Measurements from ENCODE around the gene PANK4.

PANK4 gene

GRCh38 chr1:2522230-2522629, 4.2 kb downstream of the PANK4 start:
- TF ChIP-seq ZBTB7A (IDR thresholded peaks at IDR 0.05; ENCODE audit: low read depth) (no peak), RAD21 (IDR thresholded peaks at IDR 0.05; ENCODE audit: low read depth) (no peak), TCF12 (IDR thresholded peaks at IDR 0.05; ENCODE audit: low read depth) (no peak)

GRCh38 chr1:2520806-2521205, 5.6 kb downstream of the PANK4 start:
- no peak for TF ChIP-seq YY1 (IDR thresholded peaks at IDR 0.05; ENCODE audit: low read depth)
- TF ChIP-seq REST (IDR thresholded peaks at IDR 0.05; ENCODE audit: low read depth), result no peak
- TF ChIP-seq FOXM1 (IDR thresholded peaks at IDR 0.05; ENCODE audit: borderline replicate concordance, low read depth), result no peak
- TF ChIP-seq EP300 (IDR thresholded peaks at IDR 0.05; ENCODE audit: borderline replicate concordance), result no peak
- TF ChIP-seq RAD21 (IDR thresholded peaks at IDR 0.05; ENCODE audit: low read depth), result no peak
- no peak for TF ChIP-seq EGR1 (IDR thresholded peaks at IDR 0.05)
- TF ChIP-seq ZBTB7A (IDR thresholded peaks at IDR 0.05; ENCODE audit: low read depth), result no peak
- no peak for TF ChIP-seq TCF12 (IDR thresholded peaks at IDR 0.05; ENCODE audit: low read depth)
- TF ChIP-seq NFIC (IDR thresholded peaks at IDR 0.05), result no peak
- TF ChIP-seq TAF1 (IDR thresholded peaks at IDR 0.05; ENCODE audit: low read depth), result no peak
- no peak for TF ChIP-seq USF1 (IDR thresholded peaks at IDR 0.05)

GRCh38 chr1:2520206-2520605, 6.2 kb downstream of the PANK4 start:
- TF ChIP-seq EP300 (IDR thresholded peaks at IDR 0.05; ENCODE audit: borderline replicate concordance), result no peak
- no peak for TF ChIP-seq CEBPB (IDR thresholded peaks at IDR 0.05)
- TF ChIP-seq EGR1 (IDR thresholded peaks at IDR 0.05), result no peak
- no peak for TF ChIP-seq MAX (IDR thresholded peaks at IDR 0.05)

- TF ChIP-seq REST (IDR thresholded peaks at IDR 0.05; ENCODE audit: low read depth), result no peak
- no peak for TF ChIP-seq YY1 (IDR thresholded peaks at IDR 0.05; ENCODE audit: low read depth)
- no peak for TF ChIP-seq TEAD4 (IDR thresholded peaks at IDR 0.05)
- TF ChIP-seq EP300 (IDR thresholded peaks at IDR 0.05; ENCODE audit: borderline replicate concordance), result no peak
- no peak for TF ChIP-seq NFIC (IDR thresholded peaks at IDR 0.05)
- TF ChIP-seq TAF1 (IDR thresholded peaks at IDR 0.05; ENCODE audit: low read depth), result no peak
- TF ChIP-seq FOXM1 (IDR thresholded peaks at IDR 0.05; ENCODE audit: borderline replicate concordance, low read depth), result no peak
- no peak for TF ChIP-seq RAD21 (IDR thresholded peaks at IDR 0.05; ENCODE audit: low read depth)
- TF ChIP-seq TCF12 (IDR thresholded peaks at IDR 0.05; ENCODE audit: low read depth), result no peak
- TF ChIP-seq CEBPB (IDR thresholded peaks at IDR 0.05), result no peak
- no peak for TF ChIP-seq ZBTB7A (IDR thresholded peaks at IDR 0.05; ENCODE audit: low read depth)
- TF ChIP-seq CREB1 (IDR thresholded peaks at IDR 0.05; ENCODE audit: low read depth), result no peak
- TF ChIP-seq MAX (IDR thresholded peaks at IDR 0.05), result no peak
- no peak for TF ChIP-seq EGR1 (IDR thresholded peaks at IDR 0.05)
- no peak for TF ChIP-seq USF1 (IDR thresholded peaks at IDR 0.05)
Observed at GRCh38 chr1:2519729-2520128, 6.7 kb downstream of the PANK4 start.

GRCh38 chr1:2519029-2519685, 7.2 kb downstream of the PANK4 start:
- TF ChIP-seq RAD21 (IDR thresholded peaks at IDR 0.05; ENCODE audit: low read depth) (no peak), TEAD4 (IDR thresholded peaks at IDR 0.05) (no peak), MAX (IDR thresholded peaks at IDR 0.05) (no peak), NFIC (IDR thresholded peaks at IDR 0.05) (no peak), TCF12 (IDR thresholded peaks at IDR 0.05; ENCODE audit: low read depth) (no peak), REST (IDR thresholded peaks at IDR 0.05; ENCODE audit: low read depth) (no peak), EGR1 (IDR thresholded peaks at IDR 0.05) (no peak), FOXM1 (IDR thresholded peaks at IDR 0.05; ENCODE audit: borderline replicate concordance, low read depth) (no peak), YY1 (IDR thresholded peaks at IDR 0.05; ENCODE audit: low read depth) (no peak), EP300 (IDR thresholded peaks at IDR 0.05; ENCODE audit: borderline replicate concordance) (no peak), ZBTB7A (IDR thresholded peaks at IDR 0.05; ENCODE audit: low read depth) (no peak), CEBPB (IDR thresholded peaks at IDR 0.05) (no peak), TAF1 (IDR thresholded peaks at IDR 0.05; ENCODE audit: low read depth) (no peak), USF1 (IDR thresholded peaks at IDR 0.05) (no peak), CREB1 (IDR thresholded peaks at IDR 0.05; ENCODE audit: low read depth) (no peak)
